Measurements from ENCODE around the gene B3GNT5. TPM values are rescaled to one million over a fixed set of nuclear protein-coding genes. Genes with fewer than 3 reads are reported as not detected.

The B3GNT5 gene
- total and polyA plus RNA-seq, 2 experiments from 2014 or later, result 4.9 to 6.4 TPM

GRCh38 chr3:183212096-183212495, 41.0 kb upstream of the B3GNT5 start:
- Histone ChIP-seq H2AFZ (no peak overlapping the region), H3K4me3 (no peak overlapping the region), H3K4me2 (no peak overlapping the region), H3K36me3 (ENCODE audit: insufficient read depth) (no peaks in the 10 kb centered on the region), H3K9me2 (ENCODE audit: insufficient read depth) (no peaks in the 10 kb centered on the region), H3K27ac (ENCODE audit: low read depth) (no peak overlapping the region), H3K79me2 (replicated peaks; ENCODE audit: insufficient read depth) (no peaks in the 10 kb centered on the region), H4K20me1 (replicated peaks; ENCODE audit: insufficient read depth) (no peaks in the 10 kb centered on the region), H3K4me1 (ENCODE audit: insufficient read depth) (no peaks in the 10 kb centered on the region; the same call in 1 of the 2 replicates), H3K27me3 (ENCODE audit: insufficient read depth) (no peaks in the 10 kb centered on the region), H3F3A (replicated peaks; ENCODE audit: low read depth) (no peaks in the 10 kb centered on the region)
- Mint-ChIP-seq H3K36me3 (ENCODE audit: low read depth) (no peaks in the 10 kb centered on the region), H3K4me1 (peaks cover 7% of the 10 kb centered on the region), H3K27ac (no peak overlapping the region), H3K27me3 (ENCODE audit: insufficient read depth, low read depth, poor library complexity) (peaks cover 4% of the 10 kb centered on the region), H3K9me3 (peaks cover 12% of the 10 kb centered on the region; the same call in 2 of the 3 replicates), H3K4me3 (no peak overlapping the region)
- no peak for DNase-seq (ENCODE audit: low spot score)
- no peak for ATAC-seq
- no peak for TF ChIP-seq ETS1 (IDR thresholded peaks at IDR 0.05)
- TF ChIP-seq EZH2 (IDR thresholded peaks at IDR 0.05; ENCODE audit: low read depth, unreplicated experiment), result no peak
- no peak for TF ChIP-seq ZNF462 (CRISPR knock-in tag; IDR thresholded peaks at IDR 0.05)
- TF ChIP-seq REST (IDR thresholded peaks at IDR 0.05; ENCODE audit: unreplicated experiment), result no peak
- TF ChIP-seq POLR2AphosphoS5 (IDR thresholded peaks at IDR 0.05; ENCODE audit: low read depth), result no peak
- TF ChIP-seq ZNF331 (CRISPR knock-in tag; IDR thresholded peaks at IDR 0.05; ENCODE audit: low read depth), result no peak
- no peak for TF ChIP-seq EZH2phosphoT487 (IDR thresholded peaks at IDR 0.05; ENCODE audit: unreplicated experiment)
- TF ChIP-seq JUNB (IDR thresholded peaks at IDR 0.05; ENCODE audit: unreplicated experiment), result no peak
- no peak for TF ChIP-seq ZNF114 (CRISPR knock-in tag; IDR thresholded peaks at IDR 0.05)
- TF ChIP-seq CTCF (conservative IDR thresholded peaks at IDR 0.05; ENCODE audit: low read depth in 2 of 2), result no peak
- TF ChIP-seq CREB1 (CRISPR knock-in tag; IDR thresholded peaks at IDR 0.05; ENCODE audit: low read depth), result no peak
